ENCODE data around the gene F2RL3. TPM values are rescaled to one million over a fixed set of nuclear protein-coding genes. Genes with fewer than 3 reads are reported as not detected.

The F2RL3 gene
- total and polyA plus RNA-seq, 9 of the 15 experiments (the other 6 are each of a cell fraction or from before 2014, with no cell fraction given): 1.4 to 27.6 (median 11.9) TPM

DNA sequence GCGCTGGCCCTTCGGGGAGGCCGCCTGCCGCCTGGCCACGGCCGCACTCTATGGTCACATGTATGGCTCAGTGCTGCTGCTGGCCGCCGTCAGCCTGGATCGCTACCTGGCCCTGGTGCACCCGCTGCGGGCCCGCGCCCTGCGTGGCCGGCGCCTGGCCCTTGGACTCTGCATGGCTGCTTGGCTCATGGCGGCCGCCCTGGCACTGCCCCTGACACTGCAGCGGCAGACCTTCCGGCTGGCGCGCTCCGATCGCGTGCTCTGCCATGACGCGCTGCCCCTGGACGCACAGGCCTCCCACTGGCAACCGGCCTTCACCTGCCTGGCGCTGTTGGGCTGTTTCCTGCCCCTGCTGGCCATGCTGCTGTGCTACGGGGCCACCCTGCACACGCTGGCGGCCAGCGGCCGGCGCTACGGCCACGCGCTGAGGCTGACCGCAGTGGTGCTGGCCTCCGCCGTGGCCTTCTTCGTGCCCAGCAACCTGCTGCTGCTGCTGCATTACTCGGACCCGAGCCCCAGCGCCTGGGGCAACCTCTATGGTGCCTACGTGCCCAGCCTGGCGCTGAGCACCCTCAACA lies 1.2 kb downstream of the F2RL3 start (continued):
- TF ChIP-seq ZFPM2 (CRISPR knock-in tag; IDR thresholded peaks at IDR 0.05): 0 out of 2 replicates have a peak, but pooled peaks have one; percentile 56
- TF ChIP-seq ZKSCAN3 (CRISPR knock-in tag; IDR thresholded peaks at IDR 0.05): no peak
- TF ChIP-seq ZNF717 (CRISPR knock-in tag; IDR thresholded peaks at IDR 0.05): no peak
- no peak for TF ChIP-seq POLR2AphosphoS2 (IDR thresholded peaks at IDR 0.05; ENCODE audit: low read length)
- TF ChIP-seq CHAMP1 (IDR thresholded peaks at IDR 0.05): no peak
- TF ChIP-seq ZBTB43 (CRISPR knock-in tag; IDR thresholded peaks at IDR 0.05): no peak
- 0 out of 2 replicates have a peak, but pooled peaks have one; percentile 18 for TF ChIP-seq NR2C2 (CRISPR knock-in tag; IDR thresholded peaks at IDR 0.05)
- peak; percentile 86; the same call in 1 of the 2 replicates for TF ChIP-seq NR2C2 (tag; IDR thresholded peaks at IDR 0.05)
- no peak for TF ChIP-seq ZBTB8A (IDR thresholded peaks at IDR 0.05; ENCODE audit: partially characterized antibody)
- TF ChIP-seq, protein P1, sequence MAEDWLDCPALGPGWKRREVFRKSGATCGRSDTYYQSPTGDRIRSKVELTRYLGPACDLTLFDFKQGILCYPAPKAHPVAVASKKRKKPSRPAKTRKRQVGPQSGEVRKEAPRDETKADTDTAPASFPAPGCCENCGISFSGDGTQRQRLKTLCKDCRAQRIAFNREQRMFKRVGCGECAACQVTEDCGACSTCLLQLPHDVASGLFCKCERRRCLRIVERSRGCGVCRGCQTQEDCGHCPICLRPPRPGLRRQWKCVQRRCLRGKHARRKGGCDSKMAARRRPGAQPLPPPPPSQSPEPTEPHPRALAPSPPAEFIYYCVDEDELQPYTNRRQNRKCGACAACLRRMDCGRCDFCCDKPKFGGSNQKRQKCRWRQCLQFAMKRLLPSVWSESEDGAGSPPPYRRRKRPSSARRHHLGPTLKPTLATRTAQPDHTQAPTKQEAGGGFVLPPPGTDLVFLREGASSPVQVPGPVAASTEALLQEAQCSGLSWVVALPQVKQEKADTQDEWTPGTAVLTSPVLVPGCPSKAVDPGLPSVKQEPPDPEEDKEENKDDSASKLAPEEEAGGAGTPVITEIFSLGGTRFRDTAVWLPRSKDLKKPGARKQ (CRISPR knock-in tag; IDR thresholded peaks at IDR 0.05): no peak
- TF ChIP-seq FOXA1 (IDR thresholded peaks at IDR 0.05; ENCODE audit: borderline replicate concordance): no peak
- TF ChIP-seq ZNF134 (CRISPR knock-in tag; conservative IDR thresholded peaks at IDR 0.05): 0 out of 2 replicates have a peak, but pooled peaks have one; percentile 28
- no peak for TF ChIP-seq ARID3A (IDR thresholded peaks at IDR 0.05; ENCODE audit: borderline replicate concordance, low read depth, low read length)
- no peak for TF ChIP-seq ZNF3 (CRISPR knock-in tag; IDR thresholded peaks at IDR 0.05)
- TF ChIP-seq ZNF431 (CRISPR knock-in tag; IDR thresholded peaks at IDR 0.05): no peak; the same call in 1 of the 2 replicates
- no peak for TF ChIP-seq ILK (tag; IDR thresholded peaks at IDR 0.05; ENCODE audit: borderline replicate concordance, low read depth)
- peak; percentile 82; the same call in 1 of the 2 replicates for TF ChIP-seq NR3C1 (CRISPR knock-in tag; IDR thresholded peaks at IDR 0.05)
- peak; percentile 63 for TF ChIP-seq RBBP5 (IDR thresholded peaks at IDR 0.05; ENCODE audit: borderline replicate concordance, insufficient read depth, low read length, poor library complexity, severe bottlenecking)
- TF ChIP-seq BCL6 (CRISPR knock-in tag; IDR thresholded peaks at IDR 0.05): no peak
- no peak for TF ChIP-seq PHF20 (IDR thresholded peaks at IDR 0.05; ENCODE audit: partially characterized antibody)
- peak; percentile 10; the same call in 1 of the 2 replicates for TF ChIP-seq KDM2B (CRISPR knock-in tag; IDR thresholded peaks at IDR 0.05)
- TF ChIP-seq ZNF699 (CRISPR knock-in tag; IDR thresholded peaks at IDR 0.05; ENCODE audit: insufficient replicate concordance): no peak
